HG03175 (cell line): ENCODE measurements around the gene NEK9.
A peak's percentile ranks its signal among the peaks of the same experiment; 100 is the strongest.
"Not testable (repeated sequence)": the region's sequence is repeated elsewhere in the genome, so short reads cannot be mapped to it uniquely, and the experiment has no call there.

Source experiments
- ATAC-seq: cut with Tn5 transposase; IDR thresholded peaks from one replicate; pipeline ENCODE4 v1.9.1; 2021; ENCODE audit warnings: mild to moderate bottlenecking, moderate library complexity; ENCODE audit not compliant: unreplicated experiment

NEK9 gene

GRCh38 chr14:75126679-75127473 lies at the start of gene NEK9:
Gene NEK9, minus strand, starts transcription at chr14:75127048. Its CDS starts 127 bp downstream, at chr14:75126921.
- peak; percentile 86 for ATAC-seq

- peak; percentile 70 for ATAC-seq
Observed at GRCh38 chr14:75176142-75176820, 49.4 kb upstream of the NEK9 start, which contains the start of gene TMED10. Gene TMED10, minus strand, starts transcription at chr14:75176612. Its CDS starts 33 bp downstream, at chr14:75176579.

GRCh38 chr14:75175677-75176141 lies 48.9 kb upstream of the NEK9 start:
- peak; percentile 10 for ATAC-seq

- no peak for ATAC-seq
Observed at GRCh38 chr14:75174066-75174465, 47.2 kb upstream of the NEK9 start.

- no peak for ATAC-seq
Observed at GRCh38 chr14:75170772-75171171, 43.9 kb upstream of the NEK9 start.

GRCh38 chr14:75168586-75169335 lies 41.9 kb upstream of the NEK9 start:
- ATAC-seq: no peak

- ATAC-seq: no peak
Observed at GRCh38 chr14:75167325-75167724, 40.5 kb upstream of the NEK9 start.

GRCh38 chr14:75165586-75166391 lies 38.9 kb upstream of the NEK9 start:
- ATAC-seq: no peak

GRCh38 chr14:75164809-75165208 lies 38.0 kb upstream of the NEK9 start:
- ATAC-seq: no peak

- no peak for ATAC-seq
Observed at GRCh38 chr14:75163677-75164076, 36.8 kb upstream of the NEK9 start.

- ATAC-seq: no peak
Observed at GRCh38 chr14:75162631-75163030, 35.8 kb upstream of the NEK9 start.

- peak; percentile 73 for ATAC-seq
Observed at GRCh38 chr14:75158843-75159614, 32.2 kb upstream of the NEK9 start.

GRCh38 chr14:75156901-75157300 lies 30.1 kb upstream of the NEK9 start:
- no peak for ATAC-seq

GRCh38 chr14:75156111-75156510 lies 29.3 kb upstream of the NEK9 start:
- ATAC-seq: no peak

- ATAC-seq: no peak
Observed at GRCh38 chr14:75155169-75155568, 28.3 kb upstream of the NEK9 start.

- ATAC-seq: no peak
Observed at GRCh38 chr14:75153295-75153694, 26.4 kb upstream of the NEK9 start.

GRCh38 chr14:75151851-75152250 lies 25.0 kb upstream of the NEK9 start:
- ATAC-seq: no peak

- not testable (repeated sequence) for ATAC-seq
Observed at GRCh38 chr14:75150637-75151036, 23.8 kb upstream of the NEK9 start.

- no peak for ATAC-seq
Observed at GRCh38 chr14:75150150-75150549, 23.3 kb upstream of the NEK9 start.
